Fibroblast of lung (primary cell): ENCODE results near the gene NRAP. TPM values are rescaled to one million over a fixed set of nuclear protein-coding genes. Genes with fewer than 3 reads are reported as not detected.

Experiments
- DNase-seq, 2 donors: peaks; one replicate each; pipeline versions ENCODE4 v3.0.0 to v3.0.0-alpha.2; 2010; ENCODE audit warnings: low read depth in 2 of 2
- H2AFZ ChIP-seq: 2 replicates; pipeline ENCODE4 v1.5.1; 2012; ENCODE audit warnings: low read length, control low read depth, inconsistent platforms
- H3K27ac ChIP-seq: 2 replicates; pipeline ENCODE4 v1.5.1; 2011; ENCODE audit warnings: low read length, control low read depth; ENCODE audit not compliant: insufficient read depth
- H3K27me3 ChIP-seq: 2 replicates; pipeline ENCODE4 v1.5.1; 2011; ENCODE audit warnings: mild to moderate bottlenecking, low read length; ENCODE audit not compliant: control insufficient read depth, insufficient read depth
- H3K36me3 ChIP-seq: 2 replicates; pipeline ENCODE4 v1.5.1; 2011; ENCODE audit warnings: low read length; ENCODE audit not compliant: control insufficient read depth, insufficient read depth
- H3K4me1 ChIP-seq: 2 replicates; pipeline ENCODE4 v1.5.1; 2011; ENCODE audit warnings: low read length; ENCODE audit not compliant: control insufficient read depth, insufficient read depth; ENCODE audit errors: extremely low read depth
- H3K4me2 ChIP-seq: 2 replicates; pipeline ENCODE4 v1.5.1; 2011; ENCODE audit warnings: low read length, control low read depth; ENCODE audit not compliant: insufficient read depth; ENCODE audit errors: extremely low read depth
- H3K4me3 ChIP-seq, 4 experiments: fragments of 200-600 bp in 1 of 4; sonication (generic) in 1 of 4; replicated peaks in 1 of 4; 2 replicates each; pipeline ENCODE4 v1.5.1; 2011 to 2016; ENCODE audit warnings: low read length in 4 of 4, low read depth in 3 of 4, mild to moderate bottlenecking in 3 of 4, control low read depth in 2 of 4, inconsistent platforms in 1 of 4, mixed read lengths in 1 of 4; ENCODE audit not compliant: insufficient read depth in 1 of 4; ENCODE audit errors: control extremely low read depth in 1 of 4
- H3K79me2 ChIP-seq: 2 replicates; pipeline ENCODE4 v1.5.1; 2012; ENCODE audit warnings: mild to moderate bottlenecking, low read length, inconsistent platforms; ENCODE audit not compliant: control insufficient read depth, insufficient read depth
- H3K9ac ChIP-seq: 2 replicates; pipeline ENCODE4 v1.5.1; 2011; ENCODE audit warnings: mild to moderate bottlenecking, low read length, control low read depth; ENCODE audit not compliant: insufficient read depth
- H3K9me3 ChIP-seq: 2 replicates; pipeline ENCODE4 v1.5.1; 2012; ENCODE audit warnings: low read depth, low read length; ENCODE audit not compliant: control insufficient read depth, insufficient read depth
- H4K20me1 ChIP-seq: 2 replicates; pipeline ENCODE4 v1.5.1; 2011; ENCODE audit warnings: low read length; ENCODE audit not compliant: control insufficient read depth, insufficient read depth; ENCODE audit errors: extremely low read depth
- EZH2 ChIP-seq: IDR thresholded peaks from 2 replicates; pipeline ENCODE4 v1.5.1; 2012; ENCODE audit warnings: low read length, control low read depth, mild to moderate bottlenecking; ENCODE audit errors: missing control alignments
- polyA plus RNA-seq, 2 donors: library from polyadenylated mRNA; depleted of rRNA in 1 of 2; stranded (reverse) in 1 of 2; unstranded in 1 of 2; fragments of >200 nt; gene quantifications; 2 replicates each; pipeline ENCODE4 v1.2.1, GENCODE V29; 2011 to 2012; ENCODE audit warnings: missing spikeins in 1 of 2
- total RNA-seq: library from RNA; depleted of rRNA; stranded (reverse); fragments of >200 nt; gene quantifications from 2 replicates; pipeline ENCODE4 v1.2.1, GENCODE V29; 2014
- TF ChIP-seq, protein P1 (sequence below), 2 donors: IDR thresholded peaks in 1 of 2; conservative IDR thresholded peaks in 1 of 2; 1 replicate in 1 of 2; 2 replicates in 1 of 2; pipeline ENCODE4 v1.5.1; 2011 to 2012; ENCODE audit warnings: low read length in 2 of 2, control low read depth in 1 of 2, inconsistent platforms in 1 of 2, low read depth in 1 of 2, mild to moderate bottlenecking in 1 of 2

Gene NRAP
- total and polyA plus RNA-seq, 2 donors (not counting 1 experiment from before 2014, with no cell fraction given) = not detected

GRCh38 chr10:113585949-113586348, 77.9 kb downstream of the NRAP start:
- Histone ChIP-seq H3K4me3 (no peak overlapping the region), H3K9me3 (no peaks in the 10 kb centered on the region), H3K4me2 (no peak overlapping the region), H3K36me3 (no peaks in the 10 kb centered on the region), H3K9ac (no peak overlapping the region), H4K20me1 (no peaks in the 10 kb centered on the region), H3K79me2 (no peaks in the 10 kb centered on the region), H3K27ac (no peak overlapping the region), H3K4me1 (no peaks in the 10 kb centered on the region), H3K27me3 (no peaks in the 10 kb centered on the region), H2AFZ (no peak overlapping the region)
- no peak for DNase-seq
- TF ChIP-seq, protein P1, sequence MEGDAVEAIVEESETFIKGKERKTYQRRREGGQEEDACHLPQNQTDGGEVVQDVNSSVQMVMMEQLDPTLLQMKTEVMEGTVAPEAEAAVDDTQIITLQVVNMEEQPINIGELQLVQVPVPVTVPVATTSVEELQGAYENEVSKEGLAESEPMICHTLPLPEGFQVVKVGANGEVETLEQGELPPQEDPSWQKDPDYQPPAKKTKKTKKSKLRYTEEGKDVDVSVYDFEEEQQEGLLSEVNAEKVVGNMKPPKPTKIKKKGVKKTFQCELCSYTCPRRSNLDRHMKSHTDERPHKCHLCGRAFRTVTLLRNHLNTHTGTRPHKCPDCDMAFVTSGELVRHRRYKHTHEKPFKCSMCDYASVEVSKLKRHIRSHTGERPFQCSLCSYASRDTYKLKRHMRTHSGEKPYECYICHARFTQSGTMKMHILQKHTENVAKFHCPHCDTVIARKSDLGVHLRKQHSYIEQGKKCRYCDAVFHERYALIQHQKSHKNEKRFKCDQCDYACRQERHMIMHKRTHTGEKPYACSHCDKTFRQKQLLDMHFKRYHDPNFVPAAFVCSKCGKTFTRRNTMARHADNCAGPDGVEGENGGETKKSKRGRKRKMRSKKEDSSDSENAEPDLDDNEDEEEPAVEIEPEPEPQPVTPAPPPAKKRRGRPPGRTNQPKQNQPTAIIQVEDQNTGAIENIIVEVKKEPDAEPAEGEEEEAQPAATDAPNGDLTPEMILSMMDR (conservative IDR thresholded peaks at IDR 0.05 in 1 of 2, IDR thresholded peaks at IDR 0.05 in 1 of 2; ENCODE audit: low read depth in 1 of 2, low read length in 2 of 2) = no peak
- no peak for TF ChIP-seq EZH2

DNA sequence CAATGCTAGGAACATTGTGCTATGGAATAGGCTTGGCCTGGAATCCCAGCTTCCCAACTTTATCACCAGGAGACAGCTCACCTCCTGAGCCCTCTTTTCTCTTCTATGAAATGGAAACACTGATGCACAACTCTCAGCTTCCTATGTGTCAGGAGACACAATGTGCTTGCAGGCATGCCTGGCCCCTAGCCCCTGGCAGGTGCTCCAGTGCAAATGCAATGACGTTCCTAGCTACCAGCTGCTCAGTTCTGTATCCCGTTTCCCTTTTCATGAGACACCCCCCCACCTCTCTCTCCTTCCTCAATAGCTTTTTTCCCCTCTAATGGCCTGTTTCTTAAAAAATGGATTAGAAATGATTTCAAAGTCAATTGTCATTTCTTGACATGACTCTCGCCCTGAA, 80.3 kb downstream of the NRAP start:
- no peaks in the 10 kb centered on the region for H3K36me3 ChIP-seq
- no peak for DNase-seq
- no peak for TF ChIP-seq EZH2
- TF ChIP-seq, protein P1 (conservative IDR thresholded peaks at IDR 0.05 in 1 of 2, IDR thresholded peaks at IDR 0.05 in 1 of 2; ENCODE audit: low read depth in 1 of 2, low read length in 2 of 2) = no peak
- no peaks in the 10 kb centered on the region for H4K20me1 ChIP-seq
- H3K9me3 ChIP-seq = no peaks in the 10 kb centered on the region
- H3K4me1 ChIP-seq = no peaks in the 10 kb centered on the region
- no peak overlapping the region for H3K9ac ChIP-seq
- no peak overlapping the region for H3K4me3 ChIP-seq
- H3K27me3 ChIP-seq = no peaks in the 10 kb centered on the region
- no peaks in the 10 kb centered on the region for H3K79me2 ChIP-seq
- H2AFZ ChIP-seq = no peak overlapping the region
- no peak overlapping the region for H3K27ac ChIP-seq
- H3K4me2 ChIP-seq = no peak overlapping the region

- Histone ChIP-seq H3K79me2 (no peaks in the 10 kb centered on the region), H4K20me1 (no peaks in the 10 kb centered on the region), H3K36me3 (no peaks in the 10 kb centered on the region), H3K9me3 (no peaks in the 10 kb centered on the region), H2AFZ (no peak overlapping the region), H3K9ac (no peak overlapping the region), H3K4me1 (no peaks in the 10 kb centered on the region), H3K27me3 (no peaks in the 10 kb centered on the region), H3K4me3 (no peak overlapping the region), H3K27ac (no peak overlapping the region), H3K4me2 (no peak overlapping the region)
- TF ChIP-seq, protein P1 (conservative IDR thresholded peaks at IDR 0.05 in 1 of 2, IDR thresholded peaks at IDR 0.05 in 1 of 2; ENCODE audit: low read depth in 1 of 2, low read length in 2 of 2) = no peak
- TF ChIP-seq EZH2 = no peak
- DNase-seq = no peak
Measured at GRCh38 chr10:113581092-113581491, 82.7 kb downstream of the NRAP start.
